HCT116 (cell line): ENCODE measurements around the gene SLC34A3. TPM values are rescaled to one million over a fixed set of nuclear protein-coding genes. Genes with fewer than 3 reads are reported as not detected.

Experiments
- total RNA-seq: library from RNA; stranded (reverse); gene quantifications from one replicate; pipeline ENCODE4 v1.2.1, GENCODE V29; 2021; ENCODE audit not compliant: unreplicated experiment

Gene SLC34A3
- total RNA-seq, 1 experiment from 2014 or later: 0.15 TPM

Other genes with a start within 250 kb of the SLC34A3 start
- gene LCNL1, start 247.9 kb upstream of the SLC34A3 start, total RNA-seq: 0.44 TPM
- 89.0 TPM for gene PAXX, start 238.5 kb upstream of the SLC34A3 start, total RNA-seq
- 8.4 TPM for gene CLIC3, start 234.3 kb upstream of the SLC34A3 start, total RNA-seq
- 114 TPM for gene ABCA2, start 202.7 kb upstream of the SLC34A3 start, total RNA-seq
- not detected for gene FUT7, start 198.8 kb upstream of the SLC34A3 start, total RNA-seq
- gene NPDC1, start 184.7 kb upstream of the SLC34A3 start, total RNA-seq: 98.8 TPM
- 32.5 TPM for gene ENTPD2, start 176.8 kb upstream of the SLC34A3 start, total RNA-seq
- gene SAPCD2, start 160.3 kb upstream of the SLC34A3 start, total RNA-seq: 71.7 TPM
- 11.0 TPM for gene UAP1L1, start 153.4 kb upstream of the SLC34A3 start, total RNA-seq
- gene MAN1B1, start 143.9 kb upstream of the SLC34A3 start, total RNA-seq: 50.9 TPM
- 291 TPM for gene DPP7, start 116.2 kb upstream of the SLC34A3 start, total RNA-seq
- 23.1 TPM for gene GRIN1, start 91.7 kb upstream of the SLC34A3 start, total RNA-seq
- gene LRRC26, start 60.9 kb upstream of the SLC34A3 start, total RNA-seq: 2.4 TPM
- gene TMEM210, start 58.8 kb upstream of the SLC34A3 start, total RNA-seq: not detected
- 75.5 TPM for gene ANAPC2, start 42.3 kb upstream of the SLC34A3 start, total RNA-seq
- 84.7 TPM for gene SSNA1, start 42.2 kb upstream of the SLC34A3 start, total RNA-seq
- 24.9 TPM for gene TPRN, start 30.2 kb upstream of the SLC34A3 start, total RNA-seq
- 45.0 TPM for gene TMEM203, start 25.3 kb upstream of the SLC34A3 start, total RNA-seq
- 28.4 TPM for gene NDOR1, start 25.2 kb upstream of the SLC34A3 start, total RNA-seq
- 26.1 TPM for gene RNF208, start 8.7 kb upstream of the SLC34A3 start, total RNA-seq
- 4.3 TPM for gene CYSRT1, start 5.7 kb upstream of the SLC34A3 start, total RNA-seq
- gene RNF224, start 3.4 kb upstream of the SLC34A3 start, total RNA-seq: 0.30 TPM
- 502 TPM for gene TUBB4B, start 10.4 kb downstream of the SLC34A3 start, total RNA-seq
- not detected for gene STPG3, start 20.4 kb downstream of the SLC34A3 start, total RNA-seq
- gene NELFB, start 24.4 kb downstream of the SLC34A3 start, total RNA-seq: 86.4 TPM
- 34.0 TPM for gene TOR4A, start 46.8 kb downstream of the SLC34A3 start, total RNA-seq
- gene NRARP, start 71.4 kb downstream of the SLC34A3 start, total RNA-seq: 22.2 TPM
- gene EXD3, start 192.3 kb downstream of the SLC34A3 start, total RNA-seq: 25.4 TPM
- gene NOXA1, start 192.5 kb downstream of the SLC34A3 start, total RNA-seq: 13.2 TPM
- 1.7 TPM for gene ENTPD8, start 210.5 kb downstream of the SLC34A3 start, total RNA-seq
- gene NSMF, start 228.4 kb downstream of the SLC34A3 start, total RNA-seq: 81.9 TPM